Ovary (tissue), 3 donors: ENCODE data around the gene SIK2.

Experiments used
- POLR2A ChIP-seq: fragments of 450-650 bp; IDR thresholded peaks from one replicate; pipeline ENCODE4 v1.6.1; 2017; ENCODE audit warnings: antibody characterized with exemption, mild to moderate bottlenecking, moderate library complexity
- TF ChIP-seq, protein P1 (sequence below), 3 donors: fragments of 450-650 bp in 2 of 3; fragments of 200-600 bp in 1 of 3; IDR thresholded peaks; one replicate each; pipeline versions ENCODE4 v1.5.1 to v1.8.0; 2016 to 2022; ENCODE audit warnings: antibody characterized with exemption in 3 of 3, mild to moderate bottlenecking in 1 of 3
- donor health status: DM: no; HTN: no; CAD: no.

DNA sequence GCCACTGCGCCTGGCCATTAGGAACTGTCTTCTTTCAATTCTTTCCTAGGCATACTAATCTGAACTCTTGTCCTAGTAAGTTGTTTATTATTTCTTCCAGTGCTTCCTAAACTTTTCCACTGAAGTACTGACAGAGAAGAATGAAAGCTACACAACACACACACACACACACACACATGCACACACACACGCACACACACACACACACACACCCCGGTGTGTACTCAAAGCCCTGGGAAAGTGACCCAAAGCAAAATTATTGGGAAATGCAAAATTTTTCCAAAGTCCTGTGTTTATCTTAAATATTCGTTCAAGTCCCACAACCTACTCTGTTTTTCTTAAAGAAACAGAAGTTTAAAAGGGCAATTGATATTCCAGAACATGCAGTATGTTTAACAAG is 19.4 kb upstream of the SIK2 start:
- TF ChIP-seq, protein P1, sequence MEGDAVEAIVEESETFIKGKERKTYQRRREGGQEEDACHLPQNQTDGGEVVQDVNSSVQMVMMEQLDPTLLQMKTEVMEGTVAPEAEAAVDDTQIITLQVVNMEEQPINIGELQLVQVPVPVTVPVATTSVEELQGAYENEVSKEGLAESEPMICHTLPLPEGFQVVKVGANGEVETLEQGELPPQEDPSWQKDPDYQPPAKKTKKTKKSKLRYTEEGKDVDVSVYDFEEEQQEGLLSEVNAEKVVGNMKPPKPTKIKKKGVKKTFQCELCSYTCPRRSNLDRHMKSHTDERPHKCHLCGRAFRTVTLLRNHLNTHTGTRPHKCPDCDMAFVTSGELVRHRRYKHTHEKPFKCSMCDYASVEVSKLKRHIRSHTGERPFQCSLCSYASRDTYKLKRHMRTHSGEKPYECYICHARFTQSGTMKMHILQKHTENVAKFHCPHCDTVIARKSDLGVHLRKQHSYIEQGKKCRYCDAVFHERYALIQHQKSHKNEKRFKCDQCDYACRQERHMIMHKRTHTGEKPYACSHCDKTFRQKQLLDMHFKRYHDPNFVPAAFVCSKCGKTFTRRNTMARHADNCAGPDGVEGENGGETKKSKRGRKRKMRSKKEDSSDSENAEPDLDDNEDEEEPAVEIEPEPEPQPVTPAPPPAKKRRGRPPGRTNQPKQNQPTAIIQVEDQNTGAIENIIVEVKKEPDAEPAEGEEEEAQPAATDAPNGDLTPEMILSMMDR (IDR thresholded peaks at IDR 0.05) = no peak
- TF ChIP-seq POLR2A = no peak
